ENCODE data around the gene IL17C. TPM values are rescaled to one million over a fixed set of nuclear protein-coding genes. Genes with fewer than 3 reads are reported as not detected.
A peak's percentile ranks its signal among the peaks of the same experiment; 100 is the strongest.

The IL17C gene
- total and polyA plus RNA-seq, 2 of the 8 experiments (the other 6 are each of a cell fraction or from before 2014, with no cell fraction given): 1.1 to 1.9 TPM

DNA sequence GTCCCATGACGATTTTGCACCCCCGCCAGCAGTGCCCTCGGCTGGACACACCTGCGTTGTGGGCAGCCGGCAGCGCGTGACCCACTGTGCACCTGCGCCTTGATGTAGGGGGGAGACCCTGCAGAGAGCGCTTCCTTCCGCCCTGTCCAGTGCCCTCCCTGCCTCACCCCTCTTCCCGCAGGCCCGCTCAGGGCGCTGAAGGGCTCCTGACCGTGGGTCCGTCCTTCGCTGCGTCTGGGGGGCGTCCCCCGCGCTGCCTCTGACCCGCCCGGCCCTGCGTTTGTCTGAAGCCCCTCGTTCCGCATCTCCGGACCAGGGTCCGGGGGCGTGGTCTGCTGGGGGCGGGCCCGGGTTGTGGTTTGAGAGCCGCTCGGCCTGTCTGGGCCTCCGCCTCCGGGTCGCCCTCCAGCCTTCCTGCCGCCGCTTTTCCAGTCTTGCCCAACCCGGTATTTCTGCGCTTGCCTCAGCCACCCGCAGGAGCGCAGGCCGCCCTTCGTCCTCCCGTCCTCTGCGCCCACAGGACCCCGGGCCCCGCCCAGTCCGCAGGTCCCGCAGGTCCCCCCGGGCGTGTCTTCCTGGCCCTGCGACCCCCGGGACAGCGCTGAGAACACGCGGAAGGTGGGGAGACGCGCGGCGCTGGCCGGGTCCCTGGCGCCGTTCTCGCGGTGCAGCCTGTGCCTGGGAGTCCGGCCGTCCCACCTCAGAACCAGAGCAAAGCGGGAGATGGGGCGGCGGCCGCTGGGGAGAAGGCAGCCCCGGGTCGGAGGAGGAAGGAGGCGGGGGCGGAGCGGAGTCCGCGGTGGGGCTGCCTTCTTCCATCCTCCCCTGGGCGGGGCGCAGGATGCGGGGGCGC is 4.0 kb upstream of the IL17C start:
- peak overlapping the region in 3 of 4 experiments; percentile 29 to 61 (median 29); a peak in 3 of 7 replicates for H3K9ac ChIP-seq (replicated peaks in 1 of 4; ENCODE audit: extremely low read depth in 1 of 4, low read depth in 3 of 4, low read length in 3 of 4)

More for the DNA sequence above, 4.0 kb upstream of the IL17C start:
- Histone ChIP-seq H3K27me3 (replicated peaks in 1 of 4; ENCODE audit: control insufficient read depth in 3 of 4, extremely low read depth in 1 of 4, insufficient read depth in 3 of 4, low read length in 3 of 4) (peaks cover 0 to 4% (median 0%) of the 10 kb centered on the region in 4 experiments; a peak in 2 of 7 replicates), H4K8ac (ENCODE audit: extremely low read depth, insufficient read depth, low read length) (peak overlapping the region; percentile 62; the same call in 1 of the 2 replicates), H3K79me2 (ENCODE audit: control insufficient read depth in 1 of 2, insufficient read depth in 2 of 2, low read length in 2 of 2) (no peaks in the 10 kb centered on the region), H3K14ac (ENCODE audit: insufficient read length) (no peak overlapping the region), H3K9me3 (ENCODE audit: insufficient read depth in 2 of 2, low read depth in 1 of 2, low read length in 1 of 2) (no peaks in the 10 kb centered on the region), H3K56ac (replicated peaks; ENCODE audit: insufficient read length, low read depth, low read length) (peak overlapping the region; percentile 2), H4K20me1 (replicated peaks in 1 of 2; ENCODE audit: control insufficient read depth in 1 of 2, insufficient read depth in 2 of 2, low read length in 2 of 2) (peaks cover 0 to 4% of the 10 kb centered on the region in 2 experiments), H3K4me1 (replicated peaks in 1 of 4; ENCODE audit: control insufficient read depth in 3 of 4, insufficient read depth in 4 of 4, low read length in 3 of 4) (peaks cover 5 to 38% (median 21%) of the 10 kb centered on the region in 4 experiments), H4K5ac (ENCODE audit: insufficient read length, low read depth, low read length) (peak overlapping the region; percentile 65), H3K4ac (replicated peaks; ENCODE audit: insufficient read length, low read depth, low read length) (peak overlapping the region; percentile 51), H3K79me1 (ENCODE audit: low read depth, low read length) (no peaks in the 10 kb centered on the region), H3K4me3 (ENCODE audit: extremely low read depth in 1 of 4, insufficient read depth in 2 of 4, low read depth in 3 of 4, low read length in 4 of 4) (peak overlapping the region; percentile 39 to 72 (median 48)), H2BK120ac (replicated peaks; ENCODE audit: low read depth, low read length) (no peak overlapping the region), H3K27ac (ENCODE audit: low read depth, low read length) (no peak overlapping the region), H3K23me2 (ENCODE audit: low read depth, low read length) (peaks cover 10% of the 10 kb centered on the region), H3K4me2 (ENCODE audit: insufficient read depth in 1 of 2, low read depth in 2 of 2, low read length in 2 of 2) (peak overlapping the region; percentile 60 to 94), H2BK20ac (ENCODE audit: low read length) (no peak overlapping the region), H2BK5ac (ENCODE audit: low read depth, low read length) (peak overlapping the region; percentile 73; the same call in 1 of the 2 replicates), H2AFZ (ENCODE audit: low read length) (no peak overlapping the region), H2BK15ac (ENCODE audit: low read length) (no peak overlapping the region), H3K23ac (ENCODE audit: insufficient read length) (no peak overlapping the region), H3K18ac (ENCODE audit: extremely low read depth, low read length) (peak overlapping the region; percentile 71), H3K36me3 (ENCODE audit: control insufficient read depth in 2 of 4, insufficient read depth in 4 of 4, low read length in 3 of 4) (peaks cover 4 to 20% (median 11%) of the 10 kb centered on the region in 4 experiments; a peak in 4 of 8 replicates), H2AK5ac (ENCODE audit: low read depth, low read length) (no peak overlapping the region), H2BK12ac (ENCODE audit: low read depth, low read length) (no peak overlapping the region), H4K91ac (replicated peaks; ENCODE audit: insufficient read length, low read length) (no peak overlapping the region)
- POLR2A ChIA-PET (ENCODE audit: partially characterized antibody): interaction anchor here (1.0 to 1.8 kb wide), 4 partner anchors 11 to 29 kb away, joined by 3 to 6 read pairs (median 4); partner anchors contain the start of gene MVD
- FAIRE-seq (no peak), DNase-seq (ENCODE audit: low read depth in 1 of 2, low spot score in 2 of 2) (peak in 1 of 2 experiments; percentile 96)
- WGBS, 2 experiments (ENCODE audit: extremely low coverage in 1 of 2, insufficient coverage in 1 of 2, insufficient read length in 1 of 2, insufficient replicate concordance in 2 of 2, low coverage in 1 of 2, low lambda C conversion rate in 2 of 2, missing lambda C conversion rate in 1 of 2): 3% methylated on average over 66 of the region's 82 CpGs; no CpG with 5 or more reads in 1 of the 2 experiments
- CTCF ChIA-PET (ENCODE audit: partially characterized antibody): interaction anchor here (0.7 to 11.2 kb wide), 12 partner anchors 8 to 95 kb away, joined by 3 to 89 read pairs (median 5); no protein-coding TSS in a partner anchor
- TF ChIP-seq CBX8 (IDR thresholded peaks at IDR 0.05; ENCODE audit: borderline replicate concordance, low read depth, low read length) (no peak), EP300 (IDR thresholded peaks at IDR 0.05; ENCODE audit: borderline replicate concordance in 1 of 2, low read depth in 2 of 2, low read length in 2 of 2) (no peak), CEBPB (IDR thresholded peaks at IDR 0.05; ENCODE audit: low read depth, low read length) (peak; percentile 69), RXRA (IDR thresholded peaks at IDR 0.05; ENCODE audit: insufficient read depth, low read depth, low read length) (no peak), RBBP5 (IDR thresholded peaks at IDR 0.05; ENCODE audit: borderline replicate concordance, low read depth, low read length) (no peak; the same call in 1 of the 2 replicates), SIN3A (conservative IDR thresholded peaks at IDR 0.05 in 1 of 2, IDR thresholded peaks at IDR 0.05 in 1 of 2; ENCODE audit: low read depth in 1 of 2, low read length in 2 of 2) (peak; percentile 40 to 63; a peak in 1 of 4 replicates), EGR1 (IDR thresholded peaks at IDR 0.05; ENCODE audit: borderline replicate concordance, low read depth, low read length) (peak; percentile 85; the same call in 1 of the 2 replicates), POLR2A (IDR thresholded peaks at IDR 0.05; ENCODE audit: control extremely low read depth in 1 of 2, low read depth in 2 of 2, low read length in 2 of 2) (peak in 1 of 2 experiments; percentile 2; a peak in 1 of 3 replicates)

Measured in H1 (cell line).